PFSK-1 (cell line): ENCODE data around the gene ARL11.

Source experiments
- FOXP2 ChIP-seq: optimal IDR thresholded peaks from 2 replicates; pipeline ENCODE3; 2011; ENCODE audit warnings: borderline replicate concordance, control low read depth, inconsistent platforms; ENCODE audit not compliant: insufficient read depth; ENCODE audit errors: extremely low read length, extremely low read depth
- POLR2AphosphoS5 ChIP-seq: IDR thresholded peaks from 2 replicates; pipeline ENCODE4 v1.6.1; 2012; ENCODE audit warnings: low read depth, mild to moderate bottlenecking, control low read depth, low read length, moderate library complexity
- SIN3A ChIP-seq: IDR thresholded peaks from 2 replicates; pipeline ENCODE4 v1.6.1; 2012; ENCODE audit warnings: mild to moderate bottlenecking, low read length, moderate library complexity, borderline replicate concordance; ENCODE audit not compliant: insufficient read depth
- TAF1 ChIP-seq: IDR thresholded peaks from 2 replicates; pipeline ENCODE4 v1.6.1; 2012; ENCODE audit warnings: low read length, control low read depth, borderline replicate concordance; ENCODE audit not compliant: insufficient read depth
- TF ChIP-seq, protein P1 (sequence below), 2 experiments: IDR thresholded peaks; 2 replicates each; pipeline versions ENCODE4 v1.6.1 to v1.8.0; 2011 to 2012; ENCODE audit warnings: low read depth in 2 of 2, low read length in 2 of 2, control low read depth in 1 of 2, inconsistent platforms in 1 of 2, mild to moderate bottlenecking in 1 of 2, moderate library complexity in 1 of 2; ENCODE audit not compliant: insufficient read depth in 1 of 2

DNA sequence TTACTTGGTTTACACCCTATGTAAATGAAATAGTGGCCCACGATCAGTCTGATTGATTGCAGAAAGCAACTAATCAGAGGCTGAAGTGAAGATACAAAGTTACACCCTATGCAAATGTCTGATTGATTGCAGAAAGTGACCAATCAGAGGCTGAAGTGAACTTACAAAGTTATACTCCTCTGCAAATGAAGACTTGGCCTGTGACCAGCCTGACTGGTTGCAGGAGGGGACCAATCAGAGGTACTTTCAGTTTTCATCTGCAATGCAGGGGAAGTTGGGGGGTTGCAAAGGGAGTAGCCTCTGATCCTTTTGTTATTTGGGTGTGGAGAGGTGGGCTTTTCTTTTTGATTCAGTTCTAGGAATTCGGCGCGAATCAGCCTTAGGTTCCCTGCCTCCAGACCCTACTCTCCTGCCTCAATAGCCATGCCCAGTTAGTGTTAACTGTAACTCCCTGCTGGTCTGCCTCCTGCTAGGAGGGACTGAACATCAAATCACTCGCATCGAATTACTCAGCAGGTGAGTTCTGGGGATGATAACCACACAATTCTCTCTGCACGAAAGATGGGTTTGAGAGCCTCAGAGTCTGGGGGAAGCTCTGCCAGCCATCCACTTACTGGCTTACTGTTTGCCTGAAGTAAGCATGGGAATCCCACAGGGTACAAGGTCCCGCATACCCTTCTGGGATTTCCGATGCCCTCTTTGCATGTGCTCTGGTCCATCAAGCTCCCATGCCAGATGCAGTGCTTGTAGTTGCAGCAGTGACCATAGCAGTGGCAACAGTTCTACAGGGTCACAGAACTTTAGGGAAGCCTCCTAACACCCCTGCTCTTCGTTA, 7.5 kb downstream of the ARL11 start:
- TF ChIP-seq TAF1: no peak
- no peak for TF ChIP-seq POLR2AphosphoS5
- TF ChIP-seq, protein P1, sequence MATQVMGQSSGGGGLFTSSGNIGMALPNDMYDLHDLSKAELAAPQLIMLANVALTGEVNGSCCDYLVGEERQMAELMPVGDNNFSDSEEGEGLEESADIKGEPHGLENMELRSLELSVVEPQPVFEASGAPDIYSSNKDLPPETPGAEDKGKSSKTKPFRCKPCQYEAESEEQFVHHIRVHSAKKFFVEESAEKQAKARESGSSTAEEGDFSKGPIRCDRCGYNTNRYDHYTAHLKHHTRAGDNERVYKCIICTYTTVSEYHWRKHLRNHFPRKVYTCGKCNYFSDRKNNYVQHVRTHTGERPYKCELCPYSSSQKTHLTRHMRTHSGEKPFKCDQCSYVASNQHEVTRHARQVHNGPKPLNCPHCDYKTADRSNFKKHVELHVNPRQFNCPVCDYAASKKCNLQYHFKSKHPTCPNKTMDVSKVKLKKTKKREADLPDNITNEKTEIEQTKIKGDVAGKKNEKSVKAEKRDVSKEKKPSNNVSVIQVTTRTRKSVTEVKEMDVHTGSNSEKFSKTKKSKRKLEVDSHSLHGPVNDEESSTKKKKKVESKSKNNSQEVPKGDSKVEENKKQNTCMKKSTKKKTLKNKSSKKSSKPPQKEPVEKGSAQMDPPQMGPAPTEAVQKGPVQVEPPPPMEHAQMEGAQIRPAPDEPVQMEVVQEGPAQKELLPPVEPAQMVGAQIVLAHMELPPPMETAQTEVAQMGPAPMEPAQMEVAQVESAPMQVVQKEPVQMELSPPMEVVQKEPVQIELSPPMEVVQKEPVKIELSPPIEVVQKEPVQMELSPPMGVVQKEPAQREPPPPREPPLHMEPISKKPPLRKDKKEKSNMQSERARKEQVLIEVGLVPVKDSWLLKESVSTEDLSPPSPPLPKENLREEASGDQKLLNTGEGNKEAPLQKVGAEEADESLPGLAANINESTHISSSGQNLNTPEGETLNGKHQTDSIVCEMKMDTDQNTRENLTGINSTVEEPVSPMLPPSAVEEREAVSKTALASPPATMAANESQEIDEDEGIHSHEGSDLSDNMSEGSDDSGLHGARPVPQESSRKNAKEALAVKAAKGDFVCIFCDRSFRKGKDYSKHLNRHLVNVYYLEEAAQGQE (IDR thresholded peaks at IDR 0.05; ENCODE audit: insufficient read depth in 1 of 2, low read depth in 2 of 2, low read length in 2 of 2): no peak
- TF ChIP-seq SIN3A: no peak
- no peak for TF ChIP-seq FOXP2
